ENCODE measurements around the gene DGKD.

Gene DGKD

GRCh38 chr2:233464056-233464455, 109.8 kb downstream of the DGKD start:
- no peak for FAIRE-seq

GRCh38 chr2:233464531-233465240, 110.4 kb downstream of the DGKD start:
- no peak for FAIRE-seq

GRCh38 chr2:233466991-233467603, 112.8 kb downstream of the DGKD start:
- no peak for FAIRE-seq

- FAIRE-seq = no peak
Observed at GRCh38 chr2:233468047-233468740, 113.9 kb downstream of the DGKD start.

GRCh38 chr2:233468741-233469110, 114.4 kb downstream of the DGKD start:
- FAIRE-seq = no peak

GRCh38 chr2:233469261-233470010, 115.1 kb downstream of the DGKD start:
- FAIRE-seq = no peak

GRCh38 chr2:233470011-233470687, 115.9 kb downstream of the DGKD start:
- FAIRE-seq = no peak

GRCh38 chr2:233470839-233471238, 116.5 kb downstream of the DGKD start:
- no peak for FAIRE-seq

- FAIRE-seq = no peak
Observed at GRCh38 chr2:233471291-233472035, 117.2 kb downstream of the DGKD start.

- FAIRE-seq = no peak
Observed at GRCh38 chr2:233473386-233473791, 119.1 kb downstream of the DGKD start.

GRCh38 chr2:233473878-233474277, 119.6 kb downstream of the DGKD start:
- FAIRE-seq = no peak

GRCh38 chr2:233474308-233475160, 120.2 kb downstream of the DGKD start:
- FAIRE-seq = no peak

GRCh38 chr2:233476063-233476410, 121.7 kb downstream of the DGKD start:
- FAIRE-seq = no peak

- FAIRE-seq = no peak
Observed at GRCh38 chr2:233476651-233477547, 122.6 kb downstream of the DGKD start.

GRCh38 chr2:233477548-233478433, 123.5 kb downstream of the DGKD start:
- no peak for FAIRE-seq

- FAIRE-seq = no peak
Observed at GRCh38 chr2:233479616-233480489, 125.6 kb downstream of the DGKD start.

GRCh38 chr2:233480490-233481202, 126.4 kb downstream of the DGKD start:
- FAIRE-seq = no peak

Data from A204.1 (cell line).